NCI-H2196 treated with DMSO at 0.1 percent for 48 hours (cell line): ENCODE results near the gene PCDHB11.
"Not testable (repeated sequence)": the region's sequence is repeated elsewhere in the genome, so short reads cannot be mapped to it uniquely, and the experiment has no call there.

Experiments
- DNase-seq: peaks from one replicate; lab custom pipeline; 2025; ENCODE audit not compliant: unreplicated experiment; lab: John Stamatoyannopoulos, UW

Gene PCDHB11

DNA sequence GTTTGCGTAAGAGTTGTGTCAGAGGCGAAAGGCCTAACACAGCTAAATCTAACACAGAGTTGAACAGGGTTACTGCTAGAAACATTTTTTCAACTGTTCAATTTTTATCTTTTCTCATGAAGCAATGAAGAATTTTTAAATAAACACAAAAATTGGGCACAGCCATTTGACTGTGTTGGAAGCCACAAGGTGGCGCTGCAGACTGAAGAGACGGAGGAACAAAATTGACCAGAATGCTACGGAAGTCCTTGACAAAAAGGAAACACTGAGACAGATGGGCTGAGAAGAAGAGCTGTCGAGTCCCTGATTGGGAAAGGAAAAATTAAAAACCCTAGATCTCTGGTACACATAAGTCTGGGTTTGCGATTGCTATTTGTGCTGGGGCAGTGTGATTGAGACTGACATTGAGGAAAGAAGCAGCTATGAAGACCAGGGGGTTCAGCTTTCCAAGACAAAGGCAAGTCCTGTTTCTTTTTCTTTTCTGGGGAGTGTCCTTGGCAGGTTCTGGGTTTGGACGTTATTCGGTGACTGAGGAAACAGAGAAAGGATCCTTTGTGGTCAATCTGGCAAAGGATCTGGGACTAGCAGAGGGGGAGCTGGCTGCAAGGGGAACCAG, 12.4 kb upstream of the PCDHB11 start, which contains the start of gene PCDHB9:
Gene PCDHB9, plus strand, starts transcription at position 265 of the 616 bp plus-strand sequence. Its CDS starts 158 bp downstream, at position 423.
- DNase-seq, result no peak

DNA sequence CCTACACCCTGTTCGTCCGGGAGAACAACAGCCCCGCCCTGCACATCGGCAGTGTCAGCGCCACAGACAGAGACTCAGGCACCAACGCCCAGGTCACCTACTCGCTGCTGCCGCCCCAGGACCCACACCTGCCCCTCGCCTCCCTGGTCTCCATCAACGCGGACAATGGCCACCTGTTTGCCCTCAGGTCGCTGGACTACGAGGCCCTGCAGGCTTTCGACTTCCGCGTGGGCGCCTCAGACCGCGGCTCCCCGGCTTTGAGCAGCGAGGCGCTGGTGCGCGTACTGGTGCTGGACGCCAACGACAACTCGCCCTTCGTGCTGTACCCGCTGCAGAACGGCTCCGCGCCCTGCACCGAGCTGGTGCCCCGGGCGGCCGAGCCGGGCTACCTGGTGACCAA, 10.7 kb upstream of the PCDHB11 start:
- DNase-seq, result not testable (repeated sequence)

DNA sequence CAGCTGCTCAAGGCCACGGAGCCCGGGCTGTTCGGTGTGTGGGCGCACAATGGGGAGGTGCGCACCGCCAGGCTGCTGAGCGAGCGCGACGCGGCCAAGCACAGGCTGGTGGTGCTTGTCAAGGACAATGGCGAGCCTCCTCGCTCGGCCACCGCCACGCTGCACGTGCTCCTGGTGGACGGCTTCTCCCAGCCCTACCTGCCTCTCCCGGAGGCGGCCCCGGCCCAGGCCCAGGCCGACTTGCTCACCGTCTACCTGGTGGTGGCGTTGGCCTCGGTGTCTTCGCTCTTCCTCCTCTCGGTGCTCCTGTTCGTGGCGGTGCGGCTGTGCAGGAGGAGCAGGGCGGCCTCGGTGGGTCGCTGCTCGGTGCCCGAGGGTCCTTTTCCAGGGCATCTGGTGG, 10.3 kb upstream of the PCDHB11 start:
- not testable (repeated sequence) for DNase-seq

DNA sequence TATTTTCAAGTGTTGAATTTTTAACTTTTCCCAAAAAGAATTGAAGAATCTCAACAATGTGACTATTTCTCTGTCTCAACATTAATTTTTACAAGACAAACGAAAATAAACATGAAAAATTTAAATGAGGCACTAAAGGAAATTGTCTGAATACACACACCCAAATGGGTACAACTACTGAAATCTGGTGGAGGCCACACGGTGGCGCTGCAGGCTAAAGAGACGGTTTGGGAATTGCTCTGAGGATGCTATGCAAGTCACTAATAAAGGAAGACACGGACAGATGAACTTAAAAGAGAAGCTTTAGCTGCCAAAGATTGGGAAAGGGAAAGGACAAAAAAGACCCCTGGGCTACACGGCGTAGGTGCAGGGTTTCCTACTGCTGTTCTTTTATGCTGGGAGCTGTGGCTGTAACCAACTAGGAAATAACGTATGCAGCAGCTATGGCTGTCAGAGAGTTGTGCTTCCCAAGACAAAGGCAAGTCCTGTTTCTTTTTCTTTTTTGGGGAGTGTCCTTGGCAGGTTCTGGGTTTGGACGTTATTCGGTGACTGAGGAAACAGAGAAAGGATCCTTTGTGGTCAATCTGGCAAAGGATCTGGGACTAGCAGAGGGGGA, 7.2 kb upstream of the PCDHB11 start, which contains the start of gene PCDHB10:
Gene PCDHB10, plus strand, starts transcription at position 244 of the 616 bp plus-strand sequence. Its CDS starts 200 bp downstream, at position 444.
- DNase-seq, result no peak

DNA sequence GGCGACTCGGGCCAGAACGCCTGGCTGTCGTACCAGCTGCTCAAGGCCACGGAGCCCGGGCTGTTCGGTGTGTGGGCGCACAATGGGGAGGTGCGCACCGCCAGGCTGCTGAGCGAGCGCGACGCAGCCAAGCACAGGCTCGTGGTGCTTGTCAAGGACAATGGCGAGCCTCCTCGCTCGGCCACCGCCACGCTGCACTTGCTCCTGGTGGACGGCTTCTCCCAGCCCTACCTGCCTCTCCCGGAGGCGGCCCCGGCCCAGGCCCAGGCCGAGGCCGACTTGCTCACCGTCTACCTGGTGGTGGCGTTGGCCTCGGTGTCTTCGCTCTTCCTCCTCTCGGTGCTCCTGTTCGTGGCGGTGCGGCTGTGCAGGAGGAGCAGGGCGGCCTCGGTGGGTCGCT, 5.1 kb upstream of the PCDHB11 start:
- DNase-seq, result not testable (repeated sequence)

DNA sequence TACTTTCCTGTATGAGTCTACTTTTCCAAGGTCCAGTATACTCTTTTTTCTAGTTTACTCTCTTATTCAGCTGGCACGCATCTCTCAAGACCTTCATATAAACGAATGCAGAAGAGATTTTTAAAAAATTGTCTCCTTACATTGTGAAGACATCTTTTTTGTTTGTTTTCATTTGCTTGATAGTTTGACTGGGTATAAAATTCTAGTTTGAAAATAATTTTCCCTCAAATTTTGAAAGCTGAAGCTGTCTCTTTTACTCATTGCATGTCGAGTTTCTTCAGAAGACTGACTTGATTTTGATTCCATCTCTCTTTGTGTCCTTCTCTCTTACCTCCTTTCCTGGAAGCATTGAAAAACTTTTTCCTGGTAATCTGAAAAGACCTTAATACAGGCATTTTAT, 3.1 kb upstream of the PCDHB11 start:
- no peak for DNase-seq

DNA sequence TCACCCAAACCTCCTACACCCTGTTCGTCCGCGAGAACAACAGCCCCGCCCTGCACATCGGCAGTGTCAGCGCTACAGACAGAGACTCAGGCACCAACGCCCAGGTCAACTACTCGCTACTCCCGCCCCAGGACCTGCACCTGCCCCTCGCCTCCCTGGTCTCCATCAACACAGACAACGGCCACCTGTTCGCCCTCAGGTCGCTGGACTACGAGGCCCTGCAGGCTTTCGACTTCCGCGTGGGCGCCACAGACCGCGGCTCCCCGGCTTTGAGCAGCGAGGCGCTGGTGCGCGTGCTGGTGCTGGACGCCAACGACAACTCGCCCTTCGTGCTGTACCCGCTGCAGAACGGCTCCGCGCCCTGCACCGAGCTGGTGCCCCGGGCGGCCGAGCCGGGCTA, 1.7 kb downstream of the PCDHB11 start:
- not testable (repeated sequence) for DNase-seq

DNA sequence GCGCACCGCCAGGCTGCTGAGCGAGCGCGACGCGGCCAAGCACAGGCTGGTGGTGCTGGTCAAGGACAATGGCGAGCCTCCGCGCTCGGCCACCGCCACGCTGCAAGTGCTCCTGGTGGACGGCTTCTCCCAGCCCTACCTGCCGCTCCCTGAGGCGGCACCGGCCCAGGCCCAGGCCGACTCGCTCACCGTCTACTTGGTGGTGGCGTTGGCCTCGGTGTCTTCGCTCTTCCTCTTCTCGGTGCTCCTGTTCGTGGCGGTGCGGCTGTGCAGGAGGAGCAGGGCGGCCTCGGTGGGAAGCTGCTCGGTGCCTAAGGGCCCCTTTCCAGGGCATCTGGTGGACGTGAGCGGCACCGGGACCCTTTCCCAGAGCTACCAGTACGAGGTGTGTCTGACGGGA, 2.2 kb downstream of the PCDHB11 start:
- not testable (repeated sequence) for DNase-seq

DNA sequence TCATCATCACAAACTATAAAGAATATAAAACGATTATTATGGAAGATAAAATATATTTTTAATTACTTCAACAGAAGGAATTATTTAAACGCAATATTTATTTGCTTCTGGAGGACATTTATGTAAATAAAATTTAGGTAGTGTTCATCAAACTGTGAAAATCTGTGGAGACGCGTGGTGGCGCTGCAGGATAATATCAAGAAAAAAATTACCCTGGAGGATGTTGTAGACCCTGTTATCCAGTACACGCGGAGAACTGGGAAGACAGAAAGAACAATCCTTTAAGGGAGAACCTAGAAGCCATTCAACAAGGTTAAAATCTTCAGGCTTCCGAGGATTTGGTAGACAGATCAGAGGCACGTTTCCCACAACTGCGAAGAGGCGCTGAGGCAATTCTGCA, 9.1 kb downstream of the PCDHB11 start, which contains the start of gene PCDHB12:
Gene PCDHB12, plus strand, starts transcription at position 242 of the 400 bp plus-strand sequence. CDS start 189 bp downstream, outside the sequence.
- no peak for DNase-seq

DNA sequence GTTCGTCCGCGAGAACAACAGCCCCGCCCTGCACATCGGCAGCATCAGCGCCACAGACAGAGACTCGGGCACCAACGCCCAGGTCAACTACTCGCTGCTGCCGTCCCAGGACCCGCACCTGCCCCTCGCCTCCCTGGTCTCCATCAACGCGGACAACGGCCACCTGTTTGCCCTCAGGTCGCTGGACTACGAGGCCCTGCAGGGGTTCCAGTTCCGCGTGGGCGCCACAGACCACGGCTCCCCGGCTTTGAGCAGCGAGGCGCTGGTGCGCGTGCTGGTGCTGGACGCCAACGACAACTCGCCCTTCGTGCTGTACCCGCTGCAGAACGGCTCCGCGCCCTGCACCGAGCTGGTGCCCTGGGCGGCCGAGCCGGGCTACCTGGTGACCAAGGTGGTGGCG, 10.9 kb downstream of the PCDHB11 start:
- not testable (repeated sequence) for DNase-seq

DNA sequence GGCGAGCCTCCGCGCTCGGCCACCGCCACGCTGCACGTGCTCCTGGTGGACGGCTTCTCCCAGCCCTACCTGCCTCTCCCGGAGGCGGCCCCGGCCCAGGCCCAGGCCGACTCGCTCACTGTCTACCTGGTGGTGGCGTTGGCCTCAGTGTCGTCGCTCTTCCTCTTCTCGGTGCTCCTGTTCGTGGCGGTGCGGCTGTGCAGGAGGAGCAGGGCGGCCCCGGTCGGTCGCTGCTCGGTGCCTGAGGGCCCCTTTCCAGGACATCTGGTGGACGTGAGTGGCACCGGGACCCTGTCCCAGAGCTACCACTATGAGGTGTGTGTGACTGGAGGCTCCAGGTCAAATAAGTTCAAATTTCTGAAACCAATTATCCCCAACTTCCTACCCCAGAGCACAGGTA, 11.4 kb downstream of the PCDHB11 start:
- not testable (repeated sequence) for DNase-seq

DNA sequence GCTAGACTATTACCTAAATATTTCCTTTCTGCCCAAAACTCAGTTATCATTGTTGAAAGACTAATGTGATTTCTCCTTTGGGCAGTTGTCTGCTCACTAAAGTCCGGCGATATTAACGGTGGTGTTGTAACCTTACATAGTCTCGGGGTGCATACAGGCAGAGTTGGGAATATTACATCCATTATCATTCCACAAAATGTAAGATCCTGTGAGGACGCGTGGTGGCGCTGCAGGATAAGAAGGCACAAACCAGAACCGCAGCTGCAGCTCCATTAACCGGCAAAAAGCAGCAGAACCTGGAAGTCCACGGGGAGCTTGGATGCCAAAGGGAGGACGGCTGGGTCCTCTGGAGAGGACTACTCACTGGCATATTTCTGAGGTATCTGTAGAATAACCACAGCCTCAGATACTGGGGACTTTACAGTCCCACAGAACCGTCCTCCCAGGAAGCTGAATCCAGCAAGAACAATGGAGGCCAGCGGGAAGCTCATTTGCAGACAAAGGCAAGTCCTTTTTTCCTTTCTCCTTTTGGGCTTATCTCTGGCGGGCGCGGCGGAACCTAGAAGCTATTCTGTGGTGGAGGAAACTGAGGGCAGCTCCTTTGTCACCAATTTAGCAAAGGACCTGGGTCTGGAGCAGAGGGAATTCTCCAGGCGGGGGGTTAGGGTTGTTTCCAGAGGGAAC, 14.4 kb downstream of the PCDHB11 start, which contains the start of gene PCDHB13:
Gene PCDHB13, plus strand, starts transcription at position 264 of the 684 bp plus-strand sequence. Its CDS starts 205 bp downstream, at position 469.
- DNase-seq, result not testable (repeated sequence)

DNA sequence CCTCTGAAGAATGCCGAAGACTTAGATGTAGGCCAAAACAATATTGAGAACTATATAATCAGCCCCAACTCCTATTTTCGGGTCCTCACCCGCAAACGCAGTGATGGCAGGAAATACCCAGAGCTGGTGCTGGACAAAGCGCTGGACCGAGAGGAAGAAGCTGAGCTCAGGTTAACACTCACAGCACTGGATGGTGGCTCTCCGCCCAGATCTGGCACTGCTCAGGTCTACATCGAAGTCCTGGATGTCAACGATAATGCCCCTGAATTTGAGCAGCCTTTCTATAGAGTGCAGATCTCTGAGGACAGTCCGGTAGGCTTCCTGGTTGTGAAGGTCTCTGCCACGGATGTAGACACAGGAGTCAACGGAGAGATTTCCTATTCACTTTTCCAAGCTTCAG, 15.2 kb downstream of the PCDHB11 start:
- not testable (repeated sequence) for DNase-seq

DNA sequence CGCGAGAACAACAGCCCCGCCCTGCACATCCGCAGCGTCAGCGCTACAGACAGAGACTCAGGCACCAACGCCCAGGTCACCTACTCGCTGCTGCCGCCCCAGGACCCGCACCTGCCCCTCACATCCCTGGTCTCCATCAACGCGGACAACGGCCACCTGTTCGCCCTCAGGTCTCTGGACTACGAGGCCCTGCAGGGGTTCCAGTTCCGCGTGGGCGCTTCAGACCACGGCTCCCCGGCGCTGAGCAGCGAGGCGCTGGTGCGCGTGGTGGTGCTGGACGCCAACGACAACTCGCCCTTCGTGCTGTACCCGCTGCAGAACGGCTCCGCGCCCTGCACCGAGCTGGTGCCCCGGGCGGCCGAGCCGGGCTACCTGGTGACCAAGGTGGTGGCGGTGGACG, 16.1 kb downstream of the PCDHB11 start:
- DNase-seq, result not testable (repeated sequence)

DNA sequence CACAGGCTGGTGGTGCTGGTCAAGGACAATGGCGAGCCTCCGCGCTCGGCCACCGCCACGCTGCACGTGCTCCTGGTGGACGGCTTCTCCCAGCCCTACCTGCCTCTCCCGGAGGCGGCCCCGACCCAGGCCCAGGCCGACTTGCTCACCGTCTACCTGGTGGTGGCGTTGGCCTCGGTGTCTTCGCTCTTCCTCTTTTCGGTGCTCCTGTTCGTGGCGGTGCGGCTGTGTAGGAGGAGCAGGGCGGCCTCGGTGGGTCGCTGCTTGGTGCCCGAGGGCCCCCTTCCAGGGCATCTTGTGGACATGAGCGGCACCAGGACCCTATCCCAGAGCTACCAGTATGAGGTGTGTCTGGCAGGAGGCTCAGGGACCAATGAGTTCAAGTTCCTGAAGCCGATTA, 16.6 kb downstream of the PCDHB11 start:
- not testable (repeated sequence) for DNase-seq

DNA sequence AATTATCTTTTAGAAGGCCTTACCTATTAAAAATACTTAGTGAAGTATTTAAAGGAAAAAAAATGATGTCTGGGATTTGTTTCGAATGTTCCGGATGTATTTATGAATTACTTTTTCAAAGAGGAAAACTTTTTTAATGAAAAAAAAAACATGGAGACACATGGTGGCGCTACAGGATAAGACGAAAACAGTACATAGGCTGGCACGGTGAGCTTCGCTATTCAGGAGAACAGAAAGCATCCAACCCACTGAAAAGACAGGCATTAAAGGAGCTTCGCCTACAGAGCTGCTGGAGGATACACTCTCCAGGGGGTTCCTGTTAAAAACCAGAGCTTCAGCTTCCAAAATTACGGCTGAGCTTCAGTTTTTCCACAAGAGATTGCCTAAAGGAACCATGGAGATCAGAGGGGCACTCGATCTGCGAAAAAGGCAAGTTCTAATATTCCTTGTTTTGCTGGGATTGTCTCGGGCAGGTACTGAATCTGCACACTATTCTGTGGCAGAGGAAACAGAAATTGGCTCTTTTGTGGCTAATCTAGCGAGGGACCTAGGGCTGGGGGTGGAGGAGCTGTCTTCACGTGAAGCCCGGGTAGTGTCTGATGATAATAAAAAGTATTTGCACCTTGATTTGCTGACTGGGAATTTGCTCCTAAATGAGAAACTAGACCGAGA, 23.8 kb downstream of the PCDHB11 start, which contains the start of gene PCDHB14:
Gene PCDHB14, plus strand, starts transcription at position 232 of the 672 bp plus-strand sequence. Its CDS starts 163 bp downstream, at position 395.
- DNase-seq, result peak; percentile 10

DNA sequence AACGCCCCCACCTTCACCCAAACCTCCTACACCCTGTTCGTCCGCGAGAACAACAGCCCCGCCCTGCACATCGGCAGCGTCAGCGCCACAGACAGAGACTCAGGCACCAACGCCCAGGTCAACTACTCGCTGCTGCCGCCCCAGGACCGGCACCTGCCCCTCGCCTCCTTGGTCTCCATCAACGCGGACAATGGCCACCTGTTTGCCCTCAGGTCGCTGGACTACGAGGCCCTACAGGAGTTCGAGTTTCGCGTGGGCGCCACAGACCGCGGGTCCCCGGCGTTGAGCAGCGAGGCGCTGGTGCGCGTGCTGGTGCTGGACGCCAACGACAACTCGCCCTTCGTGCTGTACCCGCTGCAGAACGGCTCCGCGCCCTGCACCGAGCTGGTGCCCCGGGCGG, 25.4 kb downstream of the PCDHB11 start:
- DNase-seq, result not testable (repeated sequence)

DNA sequence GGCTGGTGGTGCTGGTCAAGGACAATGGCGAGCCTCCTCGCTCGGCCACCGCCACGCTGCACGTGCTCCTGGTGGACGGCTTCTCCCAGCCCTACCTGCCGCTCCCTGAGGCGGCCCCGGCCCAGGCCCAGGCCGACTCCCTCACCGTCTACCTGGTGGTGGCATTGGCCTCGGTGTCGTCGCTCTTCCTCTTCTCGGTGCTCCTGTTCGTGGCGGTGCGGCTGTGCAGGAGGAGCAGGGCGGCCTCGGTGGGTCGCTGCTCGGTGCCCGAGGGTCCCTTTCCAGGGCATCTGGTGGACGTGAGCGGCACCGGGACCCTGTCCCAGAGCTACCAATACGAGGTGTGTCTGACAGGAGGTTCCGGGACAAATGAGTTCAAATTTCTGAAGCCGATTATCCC, 26.0 kb downstream of the PCDHB11 start:
- DNase-seq, result not testable (repeated sequence)

DNA sequence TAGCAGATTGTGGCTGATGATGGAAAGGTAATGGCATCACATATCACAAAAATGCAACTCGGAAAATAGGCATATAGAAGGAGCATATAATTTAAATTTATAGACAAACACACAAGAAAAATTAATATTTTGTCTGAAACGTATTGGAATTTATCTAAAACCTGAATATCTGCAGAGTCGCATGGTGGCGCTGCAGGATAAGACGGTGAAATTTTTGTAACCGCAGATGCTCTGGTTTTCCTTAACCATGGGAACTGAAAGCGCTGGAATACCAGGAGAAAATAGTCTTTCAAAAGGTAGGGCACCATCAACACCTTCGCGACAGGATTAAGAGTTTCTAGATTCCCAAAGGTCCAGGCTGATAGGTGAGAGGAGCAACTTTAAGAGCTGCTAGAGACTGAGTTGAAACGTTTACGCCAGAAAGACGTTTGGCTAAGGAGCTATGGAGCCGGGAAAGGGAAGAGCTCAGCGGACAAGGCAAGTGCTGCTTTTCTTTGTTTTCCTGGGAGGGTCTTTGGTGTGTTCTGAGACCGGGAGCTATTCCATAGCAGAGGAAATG, 34.8 kb downstream of the PCDHB11 start:
- DNase-seq, result no peak

DNA sequence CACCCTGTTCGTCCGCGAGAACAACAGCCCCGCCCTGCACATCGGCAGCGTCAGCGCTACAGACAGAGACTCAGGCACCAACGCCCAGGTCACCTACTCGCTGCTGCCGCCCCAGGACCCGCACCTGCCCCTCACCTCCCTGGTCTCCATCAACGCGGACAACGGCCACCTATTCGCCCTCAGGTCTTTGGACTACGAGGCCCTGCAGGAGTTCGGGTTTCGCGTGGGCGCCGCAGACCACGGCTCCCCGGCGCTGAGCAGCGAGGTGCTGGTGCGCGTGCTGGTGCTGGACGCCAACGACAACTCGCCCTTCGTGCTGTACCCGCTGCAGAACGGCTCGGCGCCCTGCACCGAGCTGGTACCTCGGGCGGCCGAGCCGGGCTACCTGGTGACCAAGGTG, 36.5 kb downstream of the PCDHB11 start:
- not testable (repeated sequence) for DNase-seq
